LHCN-M2 (cell line): ENCODE measurements around the gene ARFGAP3. TPM values are rescaled to one million over a fixed set of nuclear protein-coding genes. Genes with fewer than 3 reads are reported as not detected.
"Not testable (repeated sequence)": the region's sequence is repeated elsewhere in the genome, so short reads cannot be mapped to it uniquely, and the experiment has no call there.

Source experiments
- DNase-seq: peaks from one replicate; pipeline ENCODE4 v3.0.0-alpha.2; 2012; ENCODE audit warnings: low read depth
- total RNA-seq: library from RNA; depleted of rRNA; stranded (reverse); fragments of >200 nt; gene quantifications from 2 replicates; pipeline ENCODE4 v1.2.3, GENCODE V29; 2014

ARFGAP3 gene
- total RNA-seq, 1 experiment from 2014 or later: 87.1 TPM

GRCh38 chr22:42797011-42797410 lies 60.1 kb downstream of the ARFGAP3 start:
- DNase-seq: no peak

DNA sequence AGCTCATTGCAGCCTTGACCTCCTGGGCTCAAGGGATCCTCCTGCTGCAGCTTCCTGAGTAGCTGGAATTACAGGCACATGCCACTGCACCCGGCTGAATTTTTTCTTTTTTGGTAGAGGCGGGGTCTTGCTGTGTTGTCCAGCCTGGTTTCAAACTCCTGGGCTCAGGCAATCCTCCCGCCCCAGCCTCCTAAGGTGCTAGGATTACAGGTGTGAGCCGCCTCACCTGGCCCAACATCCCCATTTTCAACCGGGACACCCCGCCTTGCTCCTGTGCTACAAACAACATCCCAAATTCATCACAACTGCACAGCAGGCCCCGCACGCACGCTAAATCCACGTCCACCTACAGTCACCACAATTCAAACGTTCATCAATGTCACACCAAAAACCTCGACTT lies 61.0 kb downstream of the ARFGAP3 start:
- DNase-seq: no peak

DNA sequence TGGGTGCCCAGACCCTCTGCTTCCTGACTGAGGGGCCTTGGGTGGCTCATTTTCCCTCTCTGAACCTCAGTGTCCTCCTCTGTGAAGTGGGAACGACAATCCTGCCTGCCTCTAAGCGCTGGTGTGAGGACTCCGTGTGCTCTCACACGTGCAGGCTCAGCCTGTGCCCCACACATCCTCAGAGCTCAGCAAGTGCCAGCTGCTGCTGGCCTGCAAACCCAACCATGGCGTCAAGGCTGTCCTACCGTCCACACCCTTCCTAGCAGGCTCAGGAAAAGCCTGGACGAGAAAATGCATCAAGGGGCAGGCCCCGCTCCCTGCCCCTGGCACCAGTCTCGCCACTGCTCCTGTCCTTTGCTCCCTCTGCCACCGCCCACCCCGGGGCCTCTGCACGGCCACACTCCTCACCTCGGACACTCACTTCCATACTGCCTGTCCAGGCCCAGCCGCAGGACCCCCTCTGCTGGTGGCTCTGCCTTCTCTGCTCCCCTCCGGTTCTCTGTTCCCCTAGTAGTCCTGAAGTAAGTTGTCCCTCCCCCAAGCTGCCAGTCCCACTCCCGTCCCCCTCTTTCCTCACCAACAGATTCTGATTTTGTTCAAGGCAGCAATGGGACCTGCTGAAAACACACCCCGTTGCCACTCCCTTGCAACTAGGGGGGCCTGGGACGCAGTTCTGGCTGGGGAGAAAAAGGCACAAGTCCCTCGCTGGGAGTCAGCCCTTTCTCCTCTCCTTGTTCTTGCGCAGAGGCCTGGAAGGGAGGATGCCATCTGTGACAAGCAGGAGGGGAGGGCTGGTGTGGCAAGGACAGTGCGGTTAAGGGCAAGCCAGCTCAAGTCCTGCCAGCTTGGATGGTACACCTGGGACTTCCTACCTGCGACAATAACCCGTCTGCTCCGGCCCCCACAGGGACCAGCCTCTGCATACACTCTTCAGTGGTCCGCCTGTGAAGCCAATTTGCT lies 62.2 kb downstream of the ARFGAP3 start:
- no peak for DNase-seq

GRCh38 chr22:42793848-42794405 lies 63.1 kb downstream of the ARFGAP3 start:
- DNase-seq: no peak

GRCh38 chr22:42792909-42793847 lies 63.9 kb downstream of the ARFGAP3 start:
- DNase-seq: no peak

DNA sequence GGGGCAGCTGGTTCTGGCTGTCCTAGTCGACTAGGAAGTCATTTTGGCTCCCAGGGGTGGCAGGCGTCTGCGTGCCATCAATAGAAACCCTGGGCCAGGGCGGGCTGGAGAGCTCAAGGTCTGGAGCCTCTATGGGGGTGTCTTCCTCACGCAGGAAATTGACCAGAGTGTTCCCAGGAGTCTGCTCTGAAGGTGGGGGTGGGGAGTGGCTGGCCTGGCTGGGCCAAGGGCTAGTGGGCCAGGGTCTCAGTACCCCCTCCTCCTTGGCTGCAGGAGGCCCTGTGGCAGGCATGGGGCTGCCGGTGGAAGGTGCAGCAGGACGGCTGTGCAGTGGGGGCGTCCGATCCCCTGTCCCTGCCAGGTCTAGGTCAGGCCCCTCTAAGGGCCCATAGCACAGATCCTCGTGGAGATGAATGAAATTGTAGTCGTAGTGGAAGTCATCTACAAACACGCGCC lies 64.6 kb downstream of the ARFGAP3 start:
- no peak for DNase-seq

GRCh38 chr22:42791721-42792452 lies 65.2 kb downstream of the ARFGAP3 start:
- no peak for DNase-seq

- DNase-seq: no peak
Measured at GRCh38 chr22:42788466-42788865, 68.6 kb downstream of the ARFGAP3 start.

GRCh38 chr22:42788021-42788420 lies 69.1 kb downstream of the ARFGAP3 start:
- DNase-seq: no peak

DNA sequence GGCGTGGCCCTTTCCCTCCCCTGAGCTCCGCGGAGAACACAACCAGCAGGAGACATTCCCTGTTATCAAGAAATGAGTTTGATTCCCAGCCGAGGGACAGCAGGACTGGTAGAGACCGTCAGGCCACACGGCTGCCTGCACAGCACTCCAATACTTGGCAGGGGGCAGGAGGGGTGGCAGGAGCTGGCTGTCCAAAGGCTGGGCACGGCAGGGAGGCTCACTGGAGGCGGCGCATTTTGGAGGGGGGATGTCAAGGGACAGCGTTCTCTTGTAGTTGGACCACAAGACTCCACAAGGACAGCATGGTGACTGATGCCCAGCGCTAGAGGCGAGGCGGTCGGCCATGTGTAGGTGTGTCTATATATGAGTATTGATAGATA lies 69.7 kb downstream of the ARFGAP3 start:
- no peak for DNase-seq

GRCh38 chr22:42786606-42787356 lies 70.3 kb downstream of the ARFGAP3 start:
- DNase-seq: no peak

- no peak for DNase-seq
Measured at GRCh38 chr22:42785706-42786499, 71.2 kb downstream of the ARFGAP3 start.

DNA sequence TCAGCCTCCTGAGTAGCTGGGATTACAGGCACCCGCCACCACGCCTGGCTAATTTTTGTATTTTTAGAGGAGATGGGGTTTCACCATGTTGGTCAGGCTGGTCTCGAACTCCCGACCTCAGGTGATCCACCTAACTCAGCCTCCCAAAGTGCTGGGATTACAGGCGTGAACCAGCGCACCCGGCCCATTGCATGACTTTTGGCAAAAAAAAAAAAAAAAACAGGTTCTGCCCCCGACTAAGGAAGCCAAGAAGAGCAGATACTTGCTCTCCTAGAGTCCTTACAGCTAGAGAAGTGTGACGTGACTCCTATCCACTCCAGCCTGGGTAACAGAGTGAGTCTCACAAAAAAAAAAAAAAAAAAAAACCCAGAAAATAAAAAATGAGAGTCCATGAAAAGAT lies 74.8 kb downstream of the ARFGAP3 start:
- DNase-seq: not testable (repeated sequence)

- DNase-seq: peak; percentile 91
Measured at GRCh38 chr22:42780070-42780540, 77.0 kb downstream of the ARFGAP3 start.

GRCh38 chr22:42777126-42777525 lies 79.9 kb downstream of the ARFGAP3 start:
- no peak for DNase-seq

GRCh38 chr22:42773167-42773566 lies 83.9 kb downstream of the ARFGAP3 start:
- DNase-seq: peak; percentile 33

DNA sequence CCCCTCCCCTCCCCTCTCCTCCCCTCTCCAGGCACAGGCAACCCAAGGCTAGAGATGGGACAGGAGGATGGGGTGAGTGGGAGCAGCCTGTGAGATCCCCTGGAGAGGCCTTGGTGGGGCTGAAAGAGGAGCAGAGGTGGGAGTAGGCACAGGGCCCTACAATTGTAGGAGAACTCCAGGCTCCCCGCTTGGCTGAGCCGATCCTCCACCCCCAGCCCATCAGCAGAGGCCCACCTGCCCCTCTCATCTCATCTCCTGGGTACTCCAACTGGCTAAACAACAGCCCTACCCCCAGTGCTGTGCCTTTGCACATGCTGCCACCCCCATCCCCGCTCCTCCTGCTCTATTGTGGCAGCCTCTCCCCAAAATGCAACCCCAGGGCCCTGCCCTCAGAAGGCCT lies 84.4 kb downstream of the ARFGAP3 start:
- no peak for DNase-seq

DNA sequence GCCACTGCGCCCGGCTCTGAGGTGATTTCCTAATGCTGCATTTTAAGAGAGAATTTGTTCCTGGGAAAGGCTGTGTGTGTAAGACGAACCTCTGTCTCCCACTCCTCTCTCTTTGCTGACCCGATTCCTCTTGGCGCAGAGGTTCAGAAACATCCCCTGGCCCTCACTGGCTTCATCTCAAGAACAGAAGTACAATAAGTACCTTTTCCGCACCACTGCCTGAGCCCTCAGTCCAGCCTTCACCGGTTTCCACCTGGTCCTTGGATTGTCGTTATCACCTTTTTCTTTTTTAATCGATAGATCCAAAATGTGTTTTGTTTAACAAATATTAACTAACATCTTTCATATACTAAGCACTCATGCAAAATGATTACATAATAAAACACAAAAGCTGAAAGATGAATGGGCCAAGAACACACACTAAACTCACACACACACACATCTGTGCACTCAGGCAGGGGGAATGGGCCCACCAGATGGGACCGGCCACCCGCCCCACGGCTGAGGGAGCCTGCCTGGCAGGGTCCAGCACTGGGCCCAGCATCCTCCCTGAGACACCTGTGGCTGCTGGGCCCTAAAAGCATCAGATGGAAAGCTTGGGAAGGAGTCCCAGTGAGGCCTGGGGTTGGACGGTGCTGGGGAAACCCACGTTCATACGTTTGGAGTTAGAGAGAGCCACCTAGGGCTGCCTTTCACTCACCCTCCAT lies 86.0 kb downstream of the ARFGAP3 start:
- DNase-seq: no peak

DNA sequence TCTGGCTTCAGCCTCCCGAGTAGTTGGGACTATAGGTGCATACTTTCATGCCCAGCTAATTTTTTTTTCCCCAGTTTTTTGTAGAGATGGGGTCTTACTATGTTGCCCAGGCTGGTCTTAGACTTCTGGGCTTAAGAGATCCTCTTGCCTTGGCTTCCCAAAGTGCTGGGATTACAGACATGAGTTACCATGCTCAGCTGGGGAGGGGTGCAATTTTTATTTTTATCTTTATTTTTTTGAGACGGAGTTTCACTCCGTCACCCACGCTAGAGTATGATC lies 86.7 kb downstream of the ARFGAP3 start:
- DNase-seq: no peak
